GM23338 (cell line): Measurements from ENCODE around the gene PGM2. TPM values are rescaled to one million over a fixed set of nuclear protein-coding genes. Genes with fewer than 3 reads are reported as not detected.

Experiments
- ATAC-seq: fragments of 200-7000 bp; cut with Tn5 transposase; 3 replicates; pipeline ENCODE4 v1.9.1; 2020
- DNase-seq: peaks from one replicate; pipeline ENCODE4 v3.0.0-alpha.2; 2015; ENCODE audit warnings: low spot score
- H2AFZ ChIP-seq: fragments of 200-600 bp; sonication (generic); 2 replicates; pipeline ENCODE4 v1.8.0; 2016; ENCODE audit warnings: antibody characterized with exemption, mild to moderate bottlenecking, moderate library complexity
- H3F3A ChIP-seq: fragments of 200-600 bp; sonication (generic); replicated peaks from 2 replicates; pipeline ENCODE4 v1.8.0; 2017; ENCODE audit warnings: antibody characterized with exemption, mixed run types, low read depth
- H3K27ac ChIP-seq: fragments of 200-600 bp; sonication (generic); 2 replicates; pipeline ENCODE4 v1.6.1; 2016; ENCODE audit warnings: low read depth
- H3K27me3 ChIP-seq: fragments of 200-600 bp; sonication (generic); 2 replicates; pipeline ENCODE4 v1.8.0; 2016; ENCODE audit warnings: mild to moderate bottlenecking, mixed run types, moderate library complexity; ENCODE audit not compliant: insufficient read depth
- H3K36me3 ChIP-seq: fragments of 200-600 bp; sonication (generic); 2 replicates; pipeline ENCODE4 v1.8.0; 2016; ENCODE audit warnings: mild to moderate bottlenecking; ENCODE audit not compliant: insufficient read depth
- H3K4me1 ChIP-seq: fragments of 200-600 bp; sonication (generic); 2 replicates; pipeline ENCODE4 v1.8.0; 2016; ENCODE audit warnings: mild to moderate bottlenecking, moderate library complexity; ENCODE audit not compliant: insufficient read depth
- H3K4me2 ChIP-seq: fragments of 200-600 bp; sonication (generic); 2 replicates; pipeline ENCODE4 v1.7.1; 2017; ENCODE audit warnings: mixed run types
- H3K4me3 ChIP-seq: fragments of 200-600 bp; sonication (generic); 2 replicates; pipeline ENCODE4 v1.6.1; 2016; ENCODE audit warnings: mixed run types
- H3K79me2 ChIP-seq: fragments of 200-600 bp; sonication (generic); replicated peaks from 2 replicates; pipeline ENCODE4 v1.8.0; 2017; ENCODE audit warnings: mild to moderate bottlenecking; ENCODE audit not compliant: insufficient read depth
- H3K9me2 ChIP-seq: fragments of 200-600 bp; sonication (generic); 2 replicates; pipeline ENCODE4 v1.8.0; 2017; ENCODE audit not compliant: insufficient read depth
- H4K20me1 ChIP-seq: fragments of 200-600 bp; sonication (generic); replicated peaks from 2 replicates; pipeline ENCODE4 v1.8.0; 2017; ENCODE audit warnings: mild to moderate bottlenecking; ENCODE audit not compliant: insufficient read depth
- H3K27ac Mint-ChIP-seq: 2 replicates; pipeline ENCODE4 v1.8.0; 2020; ENCODE audit warnings: inconsistent platforms, mild to moderate bottlenecking, moderate library complexity, mixed read lengths
- H3K27me3 Mint-ChIP-seq: 3 replicates; pipeline ENCODE4 v1.8.0; 2022; ENCODE audit warnings: low read depth, mild to moderate bottlenecking, moderate library complexity, mixed read lengths, inconsistent platforms; ENCODE audit not compliant: insufficient read depth, poor library complexity
- H3K36me3 Mint-ChIP-seq: 3 replicates; pipeline ENCODE4 v1.8.0; 2021; ENCODE audit warnings: low read depth, mild to moderate bottlenecking, inconsistent platforms, moderate library complexity, mixed read lengths
- H3K4me1 Mint-ChIP-seq: 3 replicates; pipeline ENCODE4 v1.8.0; 2020; ENCODE audit warnings: mild to moderate bottlenecking, inconsistent platforms, mixed read lengths
- H3K4me3 Mint-ChIP-seq: 3 replicates; pipeline ENCODE4 v1.8.0; 2021; ENCODE audit warnings: moderate library complexity, mild to moderate bottlenecking, inconsistent platforms, mixed read lengths
- H3K9me3 Mint-ChIP-seq: 3 replicates; pipeline ENCODE4 v1.8.0; 2020; ENCODE audit warnings: moderate library complexity, mild to moderate bottlenecking, inconsistent platforms, mixed read lengths
- CTCF ChIP-seq, 2 experiments: fragments of 200-600 bp in 1 of 2; sonication (generic) in 1 of 2; conservative IDR thresholded peaks; 2 replicates each; pipeline versions ENCODE4 v1.5.1 to v1.6.1; 2016 to 2017; ENCODE audit warnings: antibody characterized with exemption in 2 of 2, low read depth in 2 of 2, mild to moderate bottlenecking in 2 of 2, moderate library complexity in 1 of 2
- EZH2phosphoT487 ChIP-seq: fragments of 200-600 bp; sonication (generic); IDR thresholded peaks from one replicate; pipeline ENCODE4 v1.8.1; 2018; ENCODE audit warnings: antibody characterized with exemption; ENCODE audit not compliant: unreplicated experiment
- NANOG ChIP-seq: IDR thresholded peaks from 2 replicates; pipeline ENCODE4 v1.6.1; 2016; ENCODE audit warnings: antibody characterized with exemption, borderline replicate concordance
- POLR2AphosphoS5 ChIP-seq: IDR thresholded peaks from 2 replicates; pipeline ENCODE4 v1.6.1; 2016; ENCODE audit warnings: antibody characterized with exemption, low read depth
- STAT1 ChIP-seq: IDR thresholded peaks from one replicate; pipeline ENCODE4 v1.6.1; 2016; ENCODE audit warnings: antibody characterized with exemption; ENCODE audit not compliant: unreplicated experiment
- ZNF114 ChIP-seq: fragments of 250-450 bp; sonication (Bioruptor Pico); IDR thresholded peaks from 2 replicates; pipeline ENCODE4 v1.5.0; 2020; ENCODE audit warnings: mild to moderate bottlenecking, moderate library complexity
- ZNF331 ChIP-seq: fragments of 250-450 bp; sonication (Bioruptor Pico); IDR thresholded peaks from 2 replicates; pipeline ENCODE4 v1.5.0; 2020; ENCODE audit warnings: low read depth, mild to moderate bottlenecking, moderate library complexity
- polyA plus RNA-seq: library from polyadenylated mRNA; unstranded; fragments of >200 nt; fragmentation: Nextera tagmentation; extraction: Ambion mirVana; gene quantifications from 2 replicates; pipeline ENCODE4 v1.2.1, GENCODE V29; 2016
- total RNA-seq: library from RNA; depleted of rRNA; stranded (reverse); fragments of >200 nt; shearing (Covaris generic); gene quantifications from 2 replicates; pipeline ENCODE4 v1.2.3, GENCODE V29; 2014
- TF ChIP-seq, protein P1 (sequence below): IDR thresholded peaks from 2 replicates; pipeline ENCODE4 v1.6.1; 2016; ENCODE audit warnings: antibody characterized with exemption
- TF ChIP-seq, protein P2 (sequence below): IDR thresholded peaks from one replicate; pipeline ENCODE4 v1.6.1; 2018; ENCODE audit warnings: antibody characterized with exemption; ENCODE audit not compliant: unreplicated experiment

The PGM2 gene
- total and polyA plus RNA-seq, 2 experiments from 2014 or later: 11.4 to 30.8 TPM

DNA sequence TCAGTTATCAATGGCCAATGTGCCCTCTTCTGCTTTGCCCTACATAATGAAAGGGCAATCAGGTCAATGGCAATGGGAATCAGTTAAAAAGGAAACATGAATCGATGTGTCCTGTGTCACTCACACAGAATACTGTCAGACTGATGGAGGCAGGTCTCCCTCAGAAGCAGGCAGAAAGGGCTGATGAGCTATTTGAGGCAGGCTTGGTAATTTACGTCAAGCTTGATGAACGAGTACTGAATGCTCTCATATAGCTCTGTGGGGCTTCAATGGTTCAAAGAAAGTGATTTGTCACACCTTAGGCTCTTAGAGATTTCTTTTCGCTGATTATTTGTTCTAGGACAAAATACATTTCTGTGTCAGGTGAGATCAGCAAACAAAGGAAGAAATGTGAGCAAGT lies 41.8 kb downstream of the PGM2 start (continued):
- TF ChIP-seq, protein P1, sequence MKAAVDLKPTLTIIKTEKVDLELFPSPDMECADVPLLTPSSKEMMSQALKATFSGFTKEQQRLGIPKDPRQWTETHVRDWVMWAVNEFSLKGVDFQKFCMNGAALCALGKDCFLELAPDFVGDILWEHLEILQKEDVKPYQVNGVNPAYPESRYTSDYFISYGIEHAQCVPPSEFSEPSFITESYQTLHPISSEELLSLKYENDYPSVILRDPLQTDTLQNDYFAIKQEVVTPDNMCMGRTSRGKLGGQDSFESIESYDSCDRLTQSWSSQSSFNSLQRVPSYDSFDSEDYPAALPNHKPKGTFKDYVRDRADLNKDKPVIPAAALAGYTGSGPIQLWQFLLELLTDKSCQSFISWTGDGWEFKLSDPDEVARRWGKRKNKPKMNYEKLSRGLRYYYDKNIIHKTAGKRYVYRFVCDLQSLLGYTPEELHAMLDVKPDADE: no peak
- TF ChIP-seq ZNF331 (no peak), NANOG (no peak), STAT1 (no peak), POLR2AphosphoS5 (no peak), ZNF114 (CRISPR knock-in tag) (no peak), EZH2phosphoT487 (no peak)
- TF ChIP-seq, protein P2, sequence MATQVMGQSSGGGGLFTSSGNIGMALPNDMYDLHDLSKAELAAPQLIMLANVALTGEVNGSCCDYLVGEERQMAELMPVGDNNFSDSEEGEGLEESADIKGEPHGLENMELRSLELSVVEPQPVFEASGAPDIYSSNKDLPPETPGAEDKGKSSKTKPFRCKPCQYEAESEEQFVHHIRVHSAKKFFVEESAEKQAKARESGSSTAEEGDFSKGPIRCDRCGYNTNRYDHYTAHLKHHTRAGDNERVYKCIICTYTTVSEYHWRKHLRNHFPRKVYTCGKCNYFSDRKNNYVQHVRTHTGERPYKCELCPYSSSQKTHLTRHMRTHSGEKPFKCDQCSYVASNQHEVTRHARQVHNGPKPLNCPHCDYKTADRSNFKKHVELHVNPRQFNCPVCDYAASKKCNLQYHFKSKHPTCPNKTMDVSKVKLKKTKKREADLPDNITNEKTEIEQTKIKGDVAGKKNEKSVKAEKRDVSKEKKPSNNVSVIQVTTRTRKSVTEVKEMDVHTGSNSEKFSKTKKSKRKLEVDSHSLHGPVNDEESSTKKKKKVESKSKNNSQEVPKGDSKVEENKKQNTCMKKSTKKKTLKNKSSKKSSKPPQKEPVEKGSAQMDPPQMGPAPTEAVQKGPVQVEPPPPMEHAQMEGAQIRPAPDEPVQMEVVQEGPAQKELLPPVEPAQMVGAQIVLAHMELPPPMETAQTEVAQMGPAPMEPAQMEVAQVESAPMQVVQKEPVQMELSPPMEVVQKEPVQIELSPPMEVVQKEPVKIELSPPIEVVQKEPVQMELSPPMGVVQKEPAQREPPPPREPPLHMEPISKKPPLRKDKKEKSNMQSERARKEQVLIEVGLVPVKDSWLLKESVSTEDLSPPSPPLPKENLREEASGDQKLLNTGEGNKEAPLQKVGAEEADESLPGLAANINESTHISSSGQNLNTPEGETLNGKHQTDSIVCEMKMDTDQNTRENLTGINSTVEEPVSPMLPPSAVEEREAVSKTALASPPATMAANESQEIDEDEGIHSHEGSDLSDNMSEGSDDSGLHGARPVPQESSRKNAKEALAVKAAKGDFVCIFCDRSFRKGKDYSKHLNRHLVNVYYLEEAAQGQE: no peak

DNA sequence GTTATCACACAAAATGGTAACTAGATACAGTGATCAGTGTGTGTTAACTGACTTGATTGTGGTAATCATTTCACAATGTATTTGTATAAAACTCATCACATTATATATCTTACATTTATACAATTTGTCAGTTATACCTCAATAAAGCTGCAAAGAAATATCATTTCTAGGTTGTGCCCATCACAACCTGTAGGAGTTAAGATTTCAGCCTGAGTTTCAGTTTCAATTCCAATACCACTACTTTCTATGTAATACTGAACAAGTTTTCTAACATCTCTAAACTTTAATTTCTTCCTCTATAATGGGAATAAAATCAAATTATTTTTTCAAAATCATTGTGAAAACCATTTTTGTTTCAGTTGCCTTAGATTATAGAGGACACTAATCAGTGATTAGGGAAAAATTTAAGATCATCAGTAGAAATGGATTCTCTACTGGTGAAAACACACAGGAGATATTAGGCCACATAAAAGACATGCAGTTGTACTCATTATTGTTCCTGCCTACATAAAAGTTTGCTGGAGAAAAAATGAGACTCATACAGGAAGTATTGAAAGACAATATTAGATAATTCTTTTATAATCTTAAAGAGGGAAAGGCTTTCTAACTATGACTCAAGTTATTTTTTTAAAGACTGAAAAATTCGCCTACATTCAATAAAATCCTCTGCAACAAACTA lies 46.0 kb downstream of the PGM2 start:
- peaks cover 5% of the 10 kb centered on the region for H3K27me3 Mint-ChIP-seq
- H3K9me2 ChIP-seq: no peaks in the 10 kb centered on the region
- no peaks in the 10 kb centered on the region for H3K4me1 ChIP-seq
- H4K20me1 ChIP-seq: no peaks in the 10 kb centered on the region
- H3K4me3 ChIP-seq: no peak overlapping the region
- H3K27me3 ChIP-seq: no peaks in the 10 kb centered on the region
- no peaks in the 10 kb centered on the region for H3K36me3 ChIP-seq
- H3F3A ChIP-seq: no peaks in the 10 kb centered on the region
- ATAC-seq (no peak), DNase-seq (no peak)
- no peak overlapping the region for H2AFZ ChIP-seq
- H3K9me3 Mint-ChIP-seq: no peaks in the 10 kb centered on the region
- H3K79me2 ChIP-seq: no peaks in the 10 kb centered on the region
- no peak overlapping the region for H3K27ac Mint-ChIP-seq
- no peak overlapping the region for H3K4me2 ChIP-seq
- H3K36me3 Mint-ChIP-seq: peaks cover 2% of the 10 kb centered on the region; the same call in 2 of the 3 replicates
- no peak overlapping the region for H3K27ac ChIP-seq
- peaks cover 5% of the 10 kb centered on the region for H3K4me1 Mint-ChIP-seq
- H3K4me3 Mint-ChIP-seq: no peak overlapping the region
- TF ChIP-seq NANOG (no peak), CTCF (conservative IDR thresholded peaks at IDR 0.05; ENCODE audit: low read depth in 2 of 2) (no peak), EZH2phosphoT487 (no peak)
